SHP77 treated with DMSO at 0.1 percent for 48 hours (cell line): ENCODE measurements around the gene FAM120B.
"Not testable (repeated sequence)": the region's sequence is repeated elsewhere in the genome, so short reads cannot be mapped to it uniquely, and the experiment has no call there.

Experiments
- DNase-seq: peaks from one replicate; lab custom pipeline; 2025; lab: John Stamatoyannopoulos, UW

FAM120B gene

GRCh38 chr6:170298688-170299087 lies 7.9 kb upstream of the FAM120B start:
- DNase-seq, result no peak

DNA sequence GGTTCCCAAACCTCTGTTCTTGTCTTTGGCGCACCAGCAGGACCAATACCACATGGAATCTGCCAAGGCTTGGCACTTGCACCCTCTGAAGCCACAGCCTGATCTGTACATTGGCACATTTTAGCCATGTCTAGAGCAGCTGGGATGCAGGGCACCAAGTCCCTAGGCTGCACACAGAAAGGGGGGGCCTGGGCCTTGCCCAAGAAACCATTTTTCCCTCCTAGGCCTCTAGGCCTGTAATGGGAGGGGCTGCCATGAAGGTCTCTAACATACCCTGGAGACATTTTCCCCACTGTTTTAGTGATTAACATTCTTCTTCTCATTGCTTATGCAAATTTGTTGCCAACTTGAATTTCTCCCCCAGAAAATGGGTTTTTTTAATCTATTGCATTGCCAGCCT lies 5.4 kb upstream of the FAM120B start:
- no peak for DNase-seq

- no peak for DNase-seq
Measured at GRCh38 chr6:170305805-170306323, 694 bp upstream of the FAM120B start.

DNA sequence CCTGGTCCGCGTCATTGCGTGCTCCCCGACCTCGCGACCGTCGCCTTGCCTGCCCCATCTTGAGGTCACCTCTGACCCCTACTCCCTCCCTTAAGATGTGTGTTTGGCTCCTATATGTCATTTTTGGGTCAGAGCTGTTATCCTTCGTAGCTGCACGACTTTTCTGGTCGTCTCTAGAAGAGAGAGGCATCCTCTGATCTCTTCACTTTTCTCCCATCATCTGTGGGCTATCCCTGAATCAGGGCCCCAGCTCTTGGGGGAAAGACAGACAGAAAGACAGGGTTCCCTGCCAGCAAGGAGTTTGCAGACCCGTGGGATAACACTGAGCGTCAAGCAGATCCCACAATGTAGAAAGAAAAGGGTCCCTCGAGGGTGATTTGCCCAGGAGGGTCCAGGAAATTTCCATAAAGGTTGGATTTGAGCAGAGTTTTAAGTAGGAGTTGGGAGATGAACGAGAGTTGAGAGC lies 555 bp downstream of the FAM120B start:
- no peak for DNase-seq

DNA sequence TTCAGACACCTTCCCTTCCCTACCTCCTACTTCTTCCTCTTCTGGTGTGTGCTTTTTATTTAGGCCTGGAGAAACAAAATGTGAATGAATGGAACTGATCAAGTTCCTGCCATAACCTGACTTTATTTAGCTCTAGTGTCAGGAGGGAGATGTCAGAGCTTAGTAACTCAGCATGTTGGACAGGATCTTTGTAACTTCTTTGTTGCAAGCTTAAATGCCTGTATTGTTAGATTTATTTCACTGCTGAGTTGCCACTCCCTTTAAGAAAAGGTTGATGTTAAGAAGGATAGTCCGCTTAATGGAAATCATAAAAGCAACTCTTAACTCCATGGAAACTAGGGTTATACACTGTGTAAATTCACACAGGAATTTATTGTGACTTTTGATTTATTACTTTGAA lies 2.2 kb downstream of the FAM120B start:
- DNase-seq, result no peak

- DNase-seq, result no peak
Measured at GRCh38 chr6:170311696-170312095, 5.1 kb downstream of the FAM120B start.

DNA sequence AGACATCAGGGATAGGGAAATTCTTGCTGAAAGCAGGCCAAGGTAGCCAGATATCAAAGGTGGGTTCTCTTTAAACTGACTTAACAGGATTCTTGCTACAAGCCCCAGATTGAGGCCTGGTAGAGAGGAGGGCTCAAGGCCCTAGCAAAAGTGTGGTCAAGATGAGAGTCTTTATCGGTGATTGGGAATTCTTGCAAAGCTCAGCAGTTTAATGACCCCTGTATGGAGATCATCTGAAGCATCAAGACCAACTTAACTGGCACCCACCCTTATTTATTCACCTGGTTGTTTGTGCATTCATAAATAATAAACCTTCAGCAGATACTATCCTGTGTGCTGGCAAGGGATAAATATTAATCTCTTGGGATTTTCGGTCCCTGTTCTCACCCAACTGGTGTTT lies 6.3 kb downstream of the FAM120B start:
- DNase-seq, result no peak

- DNase-seq, result no peak
Measured at GRCh38 chr6:170313716-170314295, 7.2 kb downstream of the FAM120B start.

DNA sequence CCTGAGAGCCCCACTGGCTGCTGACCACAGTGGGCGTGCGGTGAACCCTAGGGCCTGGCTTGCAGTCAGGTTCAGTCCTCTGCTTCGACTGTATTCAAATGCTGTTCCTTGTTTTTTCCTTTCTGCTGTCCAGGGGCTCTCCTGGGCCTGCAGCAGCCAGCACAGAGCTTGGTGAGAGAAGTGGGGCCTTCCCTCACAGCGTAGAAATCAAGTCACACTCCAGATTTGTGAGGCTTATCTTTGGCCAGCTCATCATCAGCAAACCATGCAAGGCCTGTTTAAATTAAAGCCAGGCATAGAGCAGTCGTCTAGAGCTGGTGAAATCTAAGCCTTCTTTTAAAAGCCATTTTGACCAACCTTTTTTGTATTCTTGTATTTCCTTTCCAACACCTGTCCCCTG lies 8.4 kb downstream of the FAM120B start:
- DNase-seq, result no peak

DNA sequence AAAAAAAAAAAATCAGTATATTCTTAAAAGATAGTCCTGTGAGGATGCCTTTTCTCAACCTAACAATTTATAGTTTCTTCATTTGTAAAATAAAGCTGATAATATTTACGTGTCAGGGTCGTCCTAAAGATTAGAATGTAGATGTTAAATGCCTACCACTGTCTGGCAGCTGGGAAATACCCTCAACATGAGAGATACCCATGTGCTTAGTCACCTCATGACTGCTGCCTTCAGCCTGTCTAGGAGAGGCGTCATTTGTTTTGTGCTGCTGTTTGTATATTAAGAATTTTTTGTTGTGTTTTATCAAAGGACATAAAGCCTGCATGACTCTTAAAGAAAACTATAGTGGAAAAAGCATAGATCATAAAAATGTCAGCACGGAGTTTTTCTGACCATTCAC lies 9.5 kb downstream of the FAM120B start:
- DNase-seq, result no peak

DNA sequence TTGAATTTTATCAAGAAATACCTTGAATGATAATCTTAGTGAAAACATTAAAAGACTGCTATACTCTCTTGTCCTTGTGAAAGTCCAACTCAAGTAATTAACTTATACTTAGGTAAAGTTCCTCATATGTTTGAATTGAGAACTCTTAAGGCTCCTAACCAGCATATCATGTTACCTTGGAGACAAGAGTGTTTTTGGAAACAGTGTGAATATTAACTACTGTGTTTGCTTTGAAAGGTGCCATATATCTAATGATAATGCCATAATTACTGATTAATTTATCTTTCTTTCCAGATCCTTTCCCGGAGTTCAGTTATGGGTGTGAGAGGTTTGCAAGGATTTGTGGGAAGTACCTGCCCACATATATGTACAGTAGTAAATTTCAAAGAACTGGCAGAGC lies 10.5 kb downstream of the FAM120B start:
- no peak for DNase-seq

DNA sequence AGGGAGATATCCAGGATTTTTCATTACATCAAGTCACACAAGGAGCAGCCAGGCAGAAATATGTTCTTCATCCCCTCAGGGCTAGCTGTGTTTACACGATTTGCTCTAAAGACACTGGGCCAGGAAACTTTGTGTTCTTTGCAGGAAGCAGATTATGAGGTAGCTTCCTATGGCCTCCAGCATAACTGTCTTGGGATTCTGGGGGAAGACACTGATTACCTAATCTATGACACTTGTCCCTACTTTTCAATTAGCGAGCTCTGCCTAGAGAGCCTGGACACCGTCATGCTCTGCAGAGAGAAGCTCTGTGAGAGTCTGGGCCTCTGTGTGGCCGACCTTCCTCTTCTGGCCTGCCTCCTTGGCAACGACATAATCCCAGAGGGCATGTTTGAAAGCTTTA lies 11.2 kb downstream of the FAM120B start:
- no peak for DNase-seq

GRCh38 chr6:170329321-170329720 lies 22.8 kb downstream of the FAM120B start:
- DNase-seq, result no peak

DNA sequence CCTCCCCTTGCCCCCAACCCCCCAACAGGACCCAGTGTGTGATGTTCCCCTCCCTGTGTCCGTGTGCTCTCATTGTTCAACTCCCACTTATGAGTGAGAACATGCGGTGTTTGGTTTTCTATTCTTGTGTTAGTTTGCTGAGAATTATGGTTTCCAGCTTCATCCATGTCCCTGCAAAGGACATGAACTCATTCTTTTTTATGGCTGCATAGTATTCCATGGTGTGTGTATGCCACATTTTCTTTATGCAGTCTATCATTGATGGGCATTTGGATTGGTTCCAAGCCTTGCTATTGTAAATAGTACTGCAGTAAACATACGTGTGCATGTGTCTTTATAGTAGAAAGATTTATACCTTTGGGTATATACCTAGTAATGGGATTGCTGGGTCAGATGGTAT lies 28.6 kb downstream of the FAM120B start:
- DNase-seq, result not testable (repeated sequence)

DNA sequence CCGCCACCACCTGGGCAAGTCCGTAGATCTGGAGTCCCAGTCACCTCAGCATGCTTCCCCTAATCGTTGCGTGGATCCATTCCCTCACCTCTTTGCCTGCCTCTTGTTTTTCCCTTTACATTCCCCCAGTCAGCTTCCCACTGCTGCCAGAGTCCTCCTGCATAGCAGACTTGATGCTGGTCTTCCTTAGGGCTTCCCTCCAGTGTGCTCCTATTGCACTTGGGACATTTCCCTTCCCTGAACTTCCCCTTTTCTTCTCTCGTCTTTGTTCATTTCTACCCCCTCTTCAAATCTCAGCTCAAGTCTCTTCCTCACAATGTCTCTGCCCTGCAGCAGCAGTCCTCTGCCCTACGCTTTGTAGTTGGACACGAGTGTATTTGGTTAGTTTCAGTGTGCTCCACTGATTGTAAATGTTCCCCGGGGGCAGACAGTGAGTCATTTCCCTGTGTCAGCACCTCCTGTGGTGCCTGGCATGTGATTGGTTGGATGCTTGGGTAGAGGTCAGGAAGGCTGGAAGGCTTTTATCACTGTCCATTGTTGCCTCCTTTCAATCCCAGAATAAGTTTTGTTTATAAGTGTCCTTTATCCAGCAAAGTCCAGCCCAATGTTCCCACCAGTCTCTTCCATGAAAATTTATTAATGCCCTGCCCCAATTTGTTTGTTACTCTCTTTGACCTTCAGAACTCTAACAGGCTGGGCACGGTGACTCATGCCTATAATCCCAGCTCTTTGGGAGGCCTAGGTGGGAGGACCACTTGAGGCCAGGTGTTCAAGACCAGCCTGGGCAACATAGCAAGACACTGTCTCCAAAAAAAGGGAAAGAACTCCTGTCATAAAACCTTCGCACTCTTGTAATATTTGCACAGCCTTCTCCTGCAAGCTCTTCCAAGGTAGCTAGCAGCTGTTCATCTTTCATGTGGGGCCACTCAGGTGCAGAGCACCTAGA lies 38.3 kb downstream of the FAM120B start:
- DNase-seq, result no peak

DNA sequence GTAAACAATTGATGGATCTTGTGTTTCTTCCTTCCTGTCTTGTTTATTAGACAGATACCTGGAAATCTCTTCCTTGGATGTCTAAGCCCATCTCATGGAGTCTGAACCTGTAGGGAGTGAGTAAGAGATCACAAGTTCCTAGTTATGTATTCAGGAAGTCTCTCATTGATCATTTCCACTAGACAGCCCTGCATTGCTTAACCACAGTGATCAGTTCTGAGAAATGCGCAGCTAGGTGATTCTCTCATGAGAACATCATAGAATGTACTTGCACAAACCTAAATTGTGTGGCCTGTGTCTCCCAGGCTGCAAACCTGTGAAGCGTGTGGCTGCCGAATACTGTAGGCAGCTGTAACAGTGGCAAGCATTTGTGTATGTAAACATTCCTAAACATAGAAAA lies 39.1 kb downstream of the FAM120B start:
- no peak for DNase-seq

DNA sequence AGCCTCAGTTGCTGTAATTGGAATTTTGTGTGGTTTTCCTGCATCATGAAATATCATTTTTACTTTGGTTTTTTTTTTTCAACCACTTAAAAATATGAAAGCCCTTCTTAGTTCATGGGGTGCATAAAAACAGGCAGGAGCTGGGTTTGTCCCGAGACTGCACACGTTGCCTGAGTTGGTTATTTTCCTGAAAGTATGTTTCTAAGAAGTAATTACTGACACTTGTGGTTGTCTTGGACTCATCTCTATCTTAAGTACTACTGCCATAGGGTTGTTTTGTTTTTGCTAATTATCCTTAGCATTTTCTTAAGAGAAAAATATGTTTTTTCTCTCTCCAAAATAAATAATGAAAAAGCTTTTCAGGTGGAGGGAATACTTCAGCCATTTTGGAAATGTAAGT lies 40.1 kb downstream of the FAM120B start:
- no peak for DNase-seq

DNA sequence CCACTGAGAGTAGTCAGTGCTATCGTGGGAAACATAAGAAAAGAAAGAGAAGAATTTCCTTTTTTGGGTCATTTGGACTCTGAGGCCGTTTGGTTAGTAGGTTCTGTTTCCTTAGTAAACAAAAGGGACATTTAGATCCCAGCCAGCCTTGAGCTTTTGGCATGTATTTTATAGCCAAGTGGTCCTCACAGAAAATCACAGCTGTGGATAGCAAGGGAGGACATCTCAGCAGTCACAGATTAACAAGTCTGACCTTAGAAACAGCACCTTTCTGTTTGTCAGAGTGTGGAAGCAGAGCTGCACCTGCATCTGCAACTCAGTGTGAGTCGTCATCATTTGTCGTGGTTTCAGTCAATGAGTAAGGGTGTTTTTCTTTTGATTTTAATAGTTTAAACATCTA lies 40.5 kb downstream of the FAM120B start:
- DNase-seq, result no peak

- DNase-seq, result no peak
Measured at GRCh38 chr6:170347975-170348374, 41.4 kb downstream of the FAM120B start.

- not testable (repeated sequence) for DNase-seq
Measured at GRCh38 chr6:170351456-170351855, 44.9 kb downstream of the FAM120B start.

GRCh38 chr6:170355190-170355589 lies 48.6 kb downstream of the FAM120B start:
- DNase-seq, result not testable (repeated sequence)

DNA sequence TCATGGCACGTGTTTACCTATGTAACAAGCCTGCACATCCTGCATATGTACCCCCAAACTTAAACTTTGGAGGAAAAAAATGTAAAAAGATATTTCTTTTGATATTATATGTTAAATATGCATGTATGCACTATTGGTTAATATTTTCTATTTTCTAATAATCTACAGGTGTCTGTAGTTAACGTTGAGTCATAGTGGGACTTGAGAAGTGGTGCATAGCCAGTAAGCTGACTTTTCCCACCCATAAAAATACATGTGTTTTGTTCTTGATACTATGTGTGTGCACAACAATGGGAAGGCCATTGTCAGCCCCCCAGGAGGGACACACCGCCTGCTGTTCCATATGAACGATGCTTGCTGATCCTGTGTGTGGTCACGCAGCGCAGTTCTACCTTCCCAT lies 49.1 kb downstream of the FAM120B start:
- DNase-seq, result no peak

- no peak for DNase-seq
Measured at GRCh38 chr6:170357812-170358211, 51.3 kb downstream of the FAM120B start.
